ENCODE data around the gene POLN. TPM values are rescaled to one million over a fixed set of nuclear protein-coding genes. Genes with fewer than 3 reads are reported as not detected.
"Not testable (repeated sequence)": the region's sequence is repeated elsewhere in the genome, so short reads cannot be mapped to it uniquely, and the experiment has no call there.

Gene POLN
- total RNA-seq, 1 donor from 2014 or later, result 8.4 TPM

- DNase-seq (ENCODE audit: low spot score), result no peak
Observed at GRCh38 chr4:2166253-2166652, 75.7 kb downstream of the POLN start.

DNA sequence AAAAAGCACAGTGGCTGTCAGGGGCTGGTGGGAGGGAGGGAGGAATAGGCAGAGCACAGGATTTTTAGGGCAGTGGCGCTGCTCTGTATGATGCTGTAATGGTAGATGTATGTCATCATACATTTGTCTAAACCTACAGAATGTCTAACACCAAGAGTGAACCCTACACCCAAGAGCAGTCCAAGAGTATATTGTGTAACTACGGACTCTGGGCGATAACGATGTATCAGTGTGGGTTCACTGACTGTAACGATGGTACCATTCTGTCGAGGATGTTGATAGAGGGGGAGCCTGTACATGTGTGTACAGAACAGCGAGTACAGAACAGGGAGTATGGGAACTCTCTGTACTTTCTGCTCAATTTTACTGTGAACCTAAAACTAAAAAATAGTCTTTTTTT is 76.5 kb downstream of the POLN start:
- DNase-seq (ENCODE audit: low spot score), result no peak

DNA sequence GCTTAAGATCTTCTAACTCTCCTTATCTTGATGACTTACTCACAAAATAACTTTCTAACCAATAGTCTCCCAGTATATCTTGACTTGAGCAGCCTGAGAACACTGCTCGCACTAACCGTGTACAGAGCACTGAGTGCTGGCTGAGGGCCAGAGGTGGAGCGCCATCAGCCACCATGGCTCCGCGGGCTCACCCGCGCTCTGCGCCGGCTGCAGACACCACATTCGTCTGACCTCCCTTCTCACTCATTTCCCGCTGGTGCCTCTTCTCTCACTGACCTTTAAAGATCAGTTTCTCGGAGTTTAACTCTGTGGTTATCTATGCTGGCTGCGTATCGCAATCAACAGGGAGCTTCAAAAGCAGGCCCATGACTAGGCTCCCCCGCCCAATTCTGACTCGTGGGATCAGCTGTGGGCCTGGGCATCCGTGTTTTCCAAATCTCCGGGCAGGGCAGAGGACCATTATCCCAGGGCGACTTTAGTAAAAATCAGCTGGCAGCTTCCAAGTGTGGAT is 78.6 kb downstream of the POLN start:
- DNase-seq (ENCODE audit: low spot score), result peak; percentile 11

DNA sequence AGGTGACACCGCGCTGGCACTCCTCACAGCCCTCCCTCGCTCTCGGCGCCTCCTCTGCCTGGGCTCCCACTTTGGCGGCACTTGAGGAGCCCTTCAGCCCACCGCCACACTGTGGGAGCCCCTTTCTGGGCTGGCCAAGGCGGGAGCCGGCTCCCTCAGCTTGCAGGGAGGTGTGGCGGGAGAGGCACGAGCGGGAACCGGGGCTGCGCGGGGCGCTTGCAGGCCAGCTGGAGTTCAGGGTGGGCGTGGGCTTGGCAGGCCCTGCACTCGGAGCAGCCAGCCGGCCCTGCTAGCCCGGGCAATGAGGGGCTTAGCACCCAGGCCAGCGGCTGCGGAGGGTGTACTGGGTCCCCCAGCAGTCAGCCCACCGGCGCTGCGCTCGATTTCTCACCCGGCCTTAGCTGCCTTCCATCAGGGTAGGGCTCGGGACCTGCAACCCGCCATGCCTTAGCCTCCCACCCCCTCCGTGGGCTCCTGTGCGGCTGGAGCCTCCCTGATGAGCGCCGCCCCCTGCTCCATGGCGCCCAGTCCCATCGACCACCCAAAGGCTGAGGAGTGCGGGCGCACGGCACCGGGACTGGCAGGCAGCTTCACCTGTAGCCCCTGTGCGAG is 80.7 kb downstream of the POLN start:
- DNase-seq (ENCODE audit: low spot score), result not testable (repeated sequence)

DNA sequence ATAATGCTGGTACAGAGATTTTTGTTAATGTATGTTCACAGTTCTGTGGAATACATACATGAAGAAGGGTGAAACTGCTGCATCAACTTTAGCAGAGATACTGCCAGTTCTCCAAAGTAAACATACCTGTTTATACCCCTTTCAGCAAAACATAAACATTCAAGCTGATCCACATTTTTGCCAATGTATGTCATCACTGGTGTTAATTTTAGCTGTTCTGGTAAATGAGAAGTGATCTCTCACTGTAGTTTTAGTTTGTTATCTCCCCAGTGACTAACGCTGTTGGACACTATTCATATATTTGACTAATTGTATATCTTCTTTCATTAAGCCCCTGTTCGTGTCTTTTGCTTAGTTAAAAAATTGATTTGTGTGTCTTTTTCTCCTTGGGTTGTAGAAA is 82.0 kb downstream of the POLN start:
- no peak for DNase-seq (ENCODE audit: low spot score)

DNA sequence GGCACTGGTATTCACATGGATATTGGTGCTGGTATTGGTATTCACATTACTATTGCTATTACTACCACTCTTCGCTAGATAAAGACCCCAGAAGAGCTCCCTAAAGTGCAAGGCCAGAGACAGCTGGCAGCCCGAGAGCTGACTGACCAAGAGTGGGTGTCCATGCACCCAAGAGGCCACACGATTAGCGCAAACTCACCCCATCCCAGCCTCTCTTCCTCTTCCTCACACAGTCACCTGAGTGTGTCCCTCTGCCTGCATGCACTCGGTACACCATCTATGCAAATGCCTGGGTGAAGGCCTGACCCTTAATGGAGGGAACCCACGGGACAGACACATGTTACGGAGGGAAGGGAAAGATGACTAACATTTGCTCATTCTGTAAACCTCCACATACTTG is 86.7 kb downstream of the POLN start:
- no peak for DNase-seq (ENCODE audit: low spot score)

DNA sequence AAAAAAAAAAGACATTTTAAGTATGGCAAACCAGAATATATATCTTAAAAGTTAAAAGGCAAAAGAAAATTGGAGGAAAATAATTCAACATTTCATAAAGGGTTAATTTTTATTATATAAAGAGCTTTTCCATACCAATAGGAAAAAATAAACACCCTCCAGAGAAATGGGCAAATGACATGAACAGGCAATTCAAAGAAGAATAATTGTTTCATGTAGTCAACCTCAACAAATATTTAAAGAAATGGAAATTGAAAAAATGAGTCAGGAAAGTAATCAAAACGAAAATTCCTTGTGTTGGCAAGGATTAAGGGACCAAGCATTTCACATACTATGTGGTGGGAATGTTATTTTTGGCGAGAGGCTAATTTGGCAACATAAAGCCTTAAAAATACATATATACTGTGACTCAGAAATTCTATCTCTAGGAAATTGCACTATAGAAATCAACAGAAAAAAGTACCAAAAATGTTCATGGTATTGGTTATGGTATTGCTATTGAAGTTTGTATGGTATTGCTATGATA is 87.6 kb downstream of the POLN start:
- DNase-seq (ENCODE audit: low spot score), result no peak

- no peak for DNase-seq (ENCODE audit: low spot score)
Observed at GRCh38 chr4:2151544-2151943, 90.4 kb downstream of the POLN start.

DNA sequence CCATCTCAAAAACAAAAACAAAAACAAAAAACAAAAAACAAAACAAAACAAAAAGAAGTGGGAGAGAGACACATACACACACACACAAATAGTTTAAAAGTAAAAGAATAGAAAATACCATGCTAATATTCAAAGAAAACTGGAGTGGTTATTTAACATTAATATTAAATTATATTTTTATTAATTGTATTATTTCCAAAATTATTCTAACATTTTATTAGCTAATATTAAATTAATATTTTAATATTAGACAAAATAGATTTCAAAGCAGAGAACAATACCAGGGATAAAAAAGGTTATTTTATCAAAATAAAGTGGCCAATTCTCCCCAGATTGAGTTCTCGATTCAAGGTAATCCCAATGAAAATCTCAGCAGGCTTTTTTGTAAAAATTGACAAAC is 91.8 kb downstream of the POLN start:
- no peak for DNase-seq (ENCODE audit: low spot score)

- no peak for DNase-seq (ENCODE audit: low spot score)
Observed at GRCh38 chr4:2142630-2143427, 99.1 kb downstream of the POLN start.

DNA sequence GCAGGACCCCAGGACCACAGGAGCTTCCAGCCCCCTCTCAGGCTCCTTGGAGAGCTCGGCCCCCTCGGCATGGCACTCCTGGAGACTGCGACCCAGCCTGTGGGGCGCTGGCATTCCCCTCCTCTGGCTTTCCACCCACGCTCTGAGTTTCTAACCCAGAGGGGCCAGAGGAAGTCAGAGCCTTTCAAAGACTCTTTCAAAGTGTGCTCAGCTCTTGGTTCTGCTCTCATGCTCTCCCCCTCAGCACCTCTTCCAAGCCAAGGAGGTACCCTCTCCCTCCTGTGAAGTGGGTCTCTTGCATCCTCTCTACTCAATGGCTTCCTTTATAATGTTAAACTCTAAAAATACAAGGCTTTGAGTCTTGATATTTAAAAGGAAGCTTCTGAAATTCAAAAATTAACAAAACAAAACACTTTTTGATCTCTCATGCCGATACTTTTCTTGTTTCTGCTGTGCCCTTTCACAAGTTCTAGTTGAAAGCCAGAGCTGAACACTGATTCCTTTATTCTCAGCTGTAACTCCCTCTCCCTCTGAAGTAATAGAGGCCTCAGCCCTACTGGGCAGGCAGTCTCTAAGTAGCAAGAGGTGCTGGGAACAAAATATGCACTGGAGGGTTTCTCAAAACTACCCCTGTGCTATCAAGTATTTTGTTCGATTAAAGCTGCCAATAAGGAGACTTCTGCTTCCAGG is 100.0 kb downstream of the POLN start:
- DNase-seq (ENCODE audit: low spot score), result no peak

GRCh38 chr4:2141022-2141761 is 100.7 kb downstream of the POLN start:
- DNase-seq (ENCODE audit: low spot score), result no peak

GRCh38 chr4:2138846-2139500 is 102.9 kb downstream of the POLN start:
- DNase-seq (ENCODE audit: low spot score), result no peak

GRCh38 chr4:2136726-2137125 is 105.2 kb downstream of the POLN start:
- DNase-seq (ENCODE audit: low spot score), result no peak

DNA sequence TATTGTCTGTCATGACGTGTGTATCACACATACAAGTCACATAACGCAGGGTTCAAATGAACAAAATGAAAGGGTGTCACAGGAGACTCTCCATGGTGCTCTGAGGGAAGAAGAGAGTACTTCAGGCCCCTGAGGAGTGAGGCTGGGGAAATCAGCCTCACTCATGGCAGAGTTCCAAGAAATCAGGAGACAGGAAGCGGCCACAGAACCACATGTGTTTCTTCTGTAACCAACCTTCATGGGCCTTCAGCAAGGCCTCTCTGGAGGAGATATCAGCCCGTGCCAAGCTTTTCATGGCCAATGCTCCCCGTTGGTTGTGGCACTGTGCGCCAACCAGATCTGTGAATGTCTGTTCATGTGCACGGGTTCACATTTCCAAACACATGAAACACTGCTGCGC is 106.8 kb downstream of the POLN start:
- peak; percentile 30 for DNase-seq (ENCODE audit: low spot score)

DNA sequence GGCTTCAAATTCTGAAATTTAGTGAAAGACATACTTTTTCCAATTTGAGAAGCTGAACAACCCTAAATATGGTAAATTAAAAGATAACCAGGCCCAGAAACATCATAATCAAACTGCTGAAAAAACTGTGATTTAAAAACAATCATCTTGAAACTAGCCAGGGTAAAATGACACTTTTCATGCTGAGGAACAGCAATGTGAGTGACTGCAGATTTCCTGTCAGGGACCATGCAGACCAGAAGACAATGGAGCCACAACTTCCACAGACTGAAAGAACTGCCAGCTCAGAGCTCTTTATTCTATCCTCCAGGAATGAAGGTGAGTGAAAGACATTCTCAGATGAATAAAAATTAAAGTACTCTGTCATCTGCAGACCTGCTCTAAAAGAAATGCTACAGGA is 109.5 kb downstream of the POLN start:
- DNase-seq (ENCODE audit: low spot score), result no peak

DNA sequence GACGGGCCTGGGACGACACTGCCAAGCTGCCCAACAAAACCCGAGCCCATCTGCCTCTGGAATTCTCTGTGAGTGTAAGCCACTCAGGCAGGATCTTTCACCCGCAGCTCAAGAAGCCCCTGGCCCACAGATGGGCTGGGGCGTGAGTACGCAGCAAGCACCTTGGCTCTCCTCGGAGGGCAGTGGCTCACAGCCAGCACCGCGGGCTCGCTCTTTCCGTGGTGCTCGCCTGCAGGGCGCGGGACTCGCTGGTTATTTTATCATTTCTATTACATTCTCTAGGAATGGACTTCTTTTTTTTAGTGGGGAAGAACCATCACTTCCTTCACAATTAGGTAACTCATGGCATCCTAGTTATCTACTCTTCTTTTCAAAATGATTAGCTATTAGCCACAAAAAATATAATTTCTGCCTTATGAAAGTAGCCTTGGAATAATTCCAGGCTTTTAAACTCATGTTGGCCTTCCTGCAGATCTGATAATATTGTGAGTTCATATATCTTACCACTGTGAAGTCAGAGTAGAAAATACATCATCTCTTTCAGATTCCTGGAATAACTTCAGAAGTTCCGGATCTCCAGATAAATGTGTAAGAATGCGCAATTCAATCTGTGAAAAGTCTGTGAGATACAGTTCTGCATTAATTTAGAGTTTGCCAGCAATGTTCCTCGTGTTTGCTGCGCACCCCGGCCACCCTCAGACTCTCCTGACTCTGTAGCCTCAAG is 114.2 kb downstream of the POLN start:
- no peak for DNase-seq (ENCODE audit: low spot score)

GRCh38 chr4:2126309-2127043 is 115.4 kb downstream of the POLN start:
- no peak for DNase-seq (ENCODE audit: low spot score)

DNA sequence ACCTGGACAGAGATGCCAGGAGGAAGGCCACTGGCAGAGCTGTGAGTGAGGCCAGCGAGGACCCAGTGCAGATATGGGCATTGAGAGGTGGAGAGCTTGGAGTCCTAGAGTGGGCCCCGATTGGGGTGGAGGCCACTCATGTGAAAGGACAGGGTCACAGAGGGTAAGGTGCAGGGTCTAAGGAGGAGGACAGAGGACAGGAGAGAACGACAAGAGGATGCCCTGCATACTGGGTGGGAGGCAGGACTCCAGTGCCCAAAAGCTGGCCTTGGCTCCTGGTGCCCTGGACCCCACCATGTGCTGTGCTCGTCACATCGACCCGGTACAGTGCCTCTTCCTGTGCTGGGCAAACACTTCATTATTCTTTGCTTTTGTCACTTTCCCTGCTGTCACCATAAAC is 116.1 kb downstream of the POLN start:
- no peak for DNase-seq (ENCODE audit: low spot score)

DNA sequence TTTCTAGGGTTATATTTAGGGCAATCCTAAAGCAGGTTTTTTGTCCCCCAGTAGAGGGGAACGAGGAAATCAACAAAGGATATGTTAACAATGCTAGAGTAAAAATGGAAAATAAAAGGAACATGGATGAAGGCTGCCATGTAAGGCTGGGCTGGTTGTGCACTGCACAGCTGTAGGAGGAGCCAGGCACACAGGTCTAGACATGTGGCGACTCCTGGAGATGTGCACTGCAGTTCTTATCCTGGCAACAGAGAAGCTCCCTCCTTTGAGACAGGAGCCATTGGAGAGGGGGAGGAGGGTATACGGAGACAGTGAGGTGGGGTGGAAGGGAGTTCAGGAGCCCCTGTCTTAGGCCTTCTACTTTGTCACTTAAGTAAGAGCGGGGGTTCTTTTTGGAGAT is 116.9 kb downstream of the POLN start:
- DNase-seq (ENCODE audit: low spot score), result no peak

All from umbilical cord (tissue), 2 donors.